H9 (cell line): ENCODE measurements around the gene NCOR1. TPM values are rescaled to one million over a fixed set of nuclear protein-coding genes. Genes with fewer than 3 reads are reported as not detected.

Experiments used
- DNase-seq: peaks from one replicate; pipeline ENCODE4 v3.0.0-alpha.2; 2017
- H2AFZ ChIP-seq: one replicate; pipeline ENCODE4 v1.6.1; 2013; ENCODE audit warnings: mild to moderate bottlenecking, low read length, control low read depth, moderate library complexity
- H2AK5ac ChIP-seq: 2 replicates; pipeline ENCODE4 v1.6.1; 2013; ENCODE audit warnings: low read length, control low read depth, mixed read lengths; ENCODE audit not compliant: insufficient read length
- H2BK120ac ChIP-seq: one replicate; pipeline ENCODE4 v1.6.1; 2013; ENCODE audit warnings: low read depth, mild to moderate bottlenecking, low read length, control low read depth, inconsistent platforms; ENCODE audit not compliant: poor library complexity, severe bottlenecking
- H2BK12ac ChIP-seq: 2 replicates; pipeline ENCODE4 v1.6.1; 2013; ENCODE audit warnings: low read length, control low read depth, mixed read lengths, low read depth; ENCODE audit not compliant: insufficient read length
- H2BK15ac ChIP-seq: 2 replicates; pipeline ENCODE4 v1.6.1; 2013; ENCODE audit warnings: low read depth, low read length, control low read depth
- H2BK20ac ChIP-seq: one replicate; pipeline ENCODE4 v1.6.1; 2013; ENCODE audit warnings: low read depth, mild to moderate bottlenecking, low read length, control low read depth, inconsistent platforms; ENCODE audit not compliant: poor library complexity, severe bottlenecking
- H2BK5ac ChIP-seq: 2 replicates; pipeline ENCODE4 v1.6.1; 2013; ENCODE audit warnings: low read length, control low read depth, mixed read lengths; ENCODE audit not compliant: insufficient read length
- H3K14ac ChIP-seq: 2 replicates; pipeline ENCODE4 v1.6.1; 2013; ENCODE audit warnings: low read length, control low read depth; ENCODE audit not compliant: insufficient read depth
- H3K18ac ChIP-seq: 2 replicates; pipeline ENCODE4 v1.6.1; 2013; ENCODE audit warnings: low read depth, mild to moderate bottlenecking, mixed read lengths, low read length, control low read depth; ENCODE audit not compliant: insufficient read length
- H3K23ac ChIP-seq: 2 replicates; pipeline ENCODE4 v1.6.1; 2013; ENCODE audit warnings: low read length, control low read depth, mixed read lengths, low read depth; ENCODE audit not compliant: insufficient read length
- H3K23me2 ChIP-seq: 2 replicates; pipeline ENCODE4 v1.6.1; 2013; ENCODE audit warnings: low read depth, mild to moderate bottlenecking, mixed read lengths, low read length, control low read depth; ENCODE audit not compliant: insufficient read length, poor library complexity, severe bottlenecking
- H3K27ac ChIP-seq: 2 replicates; pipeline ENCODE4 v1.5.1; 2013; ENCODE audit warnings: low read length, control low read depth, mixed read lengths, low read depth; ENCODE audit not compliant: insufficient read length
- H3K27me3 ChIP-seq: 2 replicates; pipeline ENCODE4 v1.6.1; 2013; ENCODE audit warnings: low read length, control low read depth, inconsistent platforms; ENCODE audit not compliant: insufficient read depth
- H3K4ac ChIP-seq: 2 replicates; pipeline ENCODE4 v1.6.1; 2013; ENCODE audit warnings: low read depth, mild to moderate bottlenecking, control low read depth, inconsistent platforms, low read length, moderate library complexity
- H3K4me1 ChIP-seq: 2 replicates; pipeline ENCODE4 v1.6.1; 2013; ENCODE audit warnings: low read length, control low read depth, inconsistent platforms; ENCODE audit not compliant: insufficient read depth
- H3K4me2 ChIP-seq: 2 replicates; pipeline ENCODE4 v1.6.1; 2013; ENCODE audit warnings: low read length, control low read depth, mixed read lengths; ENCODE audit not compliant: insufficient read length, insufficient read depth
- H3K56ac ChIP-seq: 2 replicates; pipeline ENCODE4 v1.6.1; 2013; ENCODE audit warnings: low read depth, mild to moderate bottlenecking, mixed read lengths, low read length, control low read depth; ENCODE audit not compliant: insufficient read length
- H3K79me1 ChIP-seq: 2 replicates; pipeline ENCODE4 v1.6.1; 2013; ENCODE audit warnings: low read depth, mild to moderate bottlenecking, moderate library complexity, low read length, control low read depth, inconsistent platforms; ENCODE audit not compliant: insufficient read depth, poor library complexity, severe bottlenecking
- H3K79me2 ChIP-seq: 2 replicates; pipeline ENCODE4 v1.6.1; 2013; ENCODE audit warnings: low read length, control low read depth, inconsistent platforms; ENCODE audit not compliant: insufficient read depth
- H3K9ac ChIP-seq: 2 replicates; pipeline ENCODE4 v1.6.1; 2013; ENCODE audit warnings: low read length, control low read depth, mixed read lengths; ENCODE audit not compliant: insufficient read length; ENCODE audit errors: extremely low read depth
- H3K9me3 ChIP-seq: one replicate; pipeline ENCODE4 v1.6.1; 2013; ENCODE audit warnings: low read depth, low read length, inconsistent platforms; ENCODE audit not compliant: control insufficient read depth
- H3T11ph ChIP-seq: one replicate; pipeline ENCODE4 v1.6.1; 2013; ENCODE audit warnings: mild to moderate bottlenecking, low read length, control low read depth, inconsistent platforms
- H4K20me1 ChIP-seq: one replicate; pipeline ENCODE4 v1.6.1; 2013; ENCODE audit not compliant: control insufficient read depth, insufficient read length, insufficient read depth
- H4K5ac ChIP-seq: 2 replicates; pipeline ENCODE4 v1.6.1; 2013; ENCODE audit warnings: low read depth, mild to moderate bottlenecking, mixed read lengths, low read length, control low read depth; ENCODE audit not compliant: insufficient read length
- H4K8ac ChIP-seq: replicated peaks from 2 replicates; pipeline ENCODE4 v1.6.1; 2013; ENCODE audit warnings: low read length, control low read depth, mixed read lengths, low read depth; ENCODE audit not compliant: insufficient read length
- H4K91ac ChIP-seq: 2 replicates; pipeline ENCODE4 v1.6.1; 2013; ENCODE audit warnings: low read depth, mild to moderate bottlenecking, moderate library complexity, mixed read lengths, low read length, control low read depth; ENCODE audit not compliant: insufficient read length
- H3K27ac Mint-ChIP-seq, 3 experiments: 2 replicates in 2 of 3; 3 replicates in 1 of 3; pipeline ENCODE4 v1.8.0; 2020 to 2021; ENCODE audit warnings: mixed read lengths in 3 of 3, mild to moderate bottlenecking in 1 of 3, moderate library complexity in 1 of 3
- H3K27me3 Mint-ChIP-seq: 2 replicates; pipeline ENCODE4 v1.8.0; 2021; ENCODE audit warnings: low read depth, mild to moderate bottlenecking, moderate library complexity, mixed read lengths
- H3K36me3 Mint-ChIP-seq, 3 experiments: 2 replicates in 2 of 3; 3 replicates in 1 of 3; pipeline ENCODE4 v1.8.0; 2020 to 2021; ENCODE audit warnings: low read depth in 3 of 3, mixed read lengths in 3 of 3; ENCODE audit not compliant: insufficient read depth in 1 of 3
- H3K4me1 Mint-ChIP-seq, 2 experiments: 2 replicates each; pipeline ENCODE4 v1.8.0; 2020; ENCODE audit warnings: mixed read lengths in 2 of 2
- H3K4me3 Mint-ChIP-seq, 2 experiments: 2 replicates in 1 of 2; 3 replicates in 1 of 2; pipeline ENCODE4 v1.8.0; 2020 to 2021; ENCODE audit warnings: mild to moderate bottlenecking in 2 of 2, mixed read lengths in 2 of 2, moderate library complexity in 1 of 2
- H3K9me3 Mint-ChIP-seq, 2 experiments: 2 replicates in 1 of 2; 3 replicates in 1 of 2; pipeline ENCODE4 v1.8.0; 2020; ENCODE audit warnings: mild to moderate bottlenecking in 2 of 2, mixed read lengths in 2 of 2, moderate library complexity in 1 of 2
- CTCF ChIP-seq: fragments of 200-600 bp; sonication (generic); conservative IDR thresholded peaks from 3 replicates; pipeline ENCODE4 v1.8.0; 2021; ENCODE audit warnings: antibody characterized with exemption, mild to moderate bottlenecking
- WGBS: extraction: QIAGEN DNeasy Blood & Tissue Kit; methylation state at CpG from one replicate; pipeline ENCODE4 v1.1.7; 2013; ENCODE audit warnings: missing lambda C conversion rate, low lambda C conversion rate, mixed read lengths; ENCODE audit not compliant: insufficient read length; ENCODE audit errors: extremely low coverage; 5-methylcytosine and 5-hydroxymethylcytosine counted together
- total RNA-seq: library from RNA; stranded (reverse); gene quantifications from 2 replicates; pipeline ENCODE4 v1.2.1, GENCODE V29; 2021

NCOR1 gene
- total RNA-seq, 1 experiment from 2014 or later, result 119 TPM

GRCh38 chr17:16108871-16109270, 106.5 kb downstream of the NCOR1 start:
- no peak overlapping the region for H3K27ac Mint-ChIP-seq

More at GRCh38 chr17:16108871-16109270, 106.5 kb downstream of the NCOR1 start:
- H4K8ac ChIP-seq, result no peak overlapping the region
- no peak overlapping the region for H2BK15ac ChIP-seq
- H3K9me3 ChIP-seq, result no peaks in the 10 kb centered on the region
- TF ChIP-seq CTCF, result no peak
- no peak overlapping the region for H3K14ac ChIP-seq
- H4K91ac ChIP-seq, result no peak overlapping the region
- H3K27ac ChIP-seq, result no peak overlapping the region
- H3K4me2 ChIP-seq, result no peak overlapping the region
- H3K23ac ChIP-seq, result no peak overlapping the region
- no peak overlapping the region for H3K18ac ChIP-seq
- H3T11ph ChIP-seq, result no peak overlapping the region
- H2BK12ac ChIP-seq, result no peak overlapping the region
- no peak overlapping the region for H2BK20ac ChIP-seq
- H3K23me2 ChIP-seq, result no peaks in the 10 kb centered on the region
- peaks cover 0 to 3% of the 10 kb centered on the region in 2 experiments; a peak in 1 of 4 replicates for H3K4me1 Mint-ChIP-seq
- no peaks in the 10 kb centered on the region for H3K27me3 ChIP-seq
- H3K79me1 ChIP-seq, result no peaks in the 10 kb centered on the region
- no peaks in the 10 kb centered on the region for H3K27me3 Mint-ChIP-seq
- no peaks in the 10 kb centered on the region for H3K79me2 ChIP-seq
- no peak overlapping the region for H2BK5ac ChIP-seq
- H2AK5ac ChIP-seq, result no peak overlapping the region
- H3K9me3 Mint-ChIP-seq, result peaks cover 1 to 2% of the 10 kb centered on the region in 2 experiments; a peak in 4 of 5 replicates
- no peak overlapping the region for H2AFZ ChIP-seq
- no peak overlapping the region for H2BK120ac ChIP-seq
- no peak for DNase-seq
- no peaks in the 10 kb centered on the region for H3K4me1 ChIP-seq
- no CpG with 5 or more reads among the region's 4 CpGs for WGBS
- H3K56ac ChIP-seq, result no peak overlapping the region
- H4K20me1 ChIP-seq, result no peaks in the 10 kb centered on the region
- no peak overlapping the region for H4K5ac ChIP-seq
- no peak overlapping the region for H3K9ac ChIP-seq
- H3K4me3 Mint-ChIP-seq, result no peak overlapping the region
- H3K36me3 Mint-ChIP-seq, result peaks cover 30 to 53% (median 38%) of the 10 kb centered on the region in 3 experiments
- no peak overlapping the region for H3K4ac ChIP-seq
